HG03469 (cell line): ENCODE results near the gene TSPAN17.

Experiments
- ATAC-seq: cut with Tn5 transposase; IDR thresholded peaks from one replicate; pipeline ENCODE4 v1.9.1; 2021; ENCODE audit warnings: mild to moderate bottlenecking, moderate library complexity, moderate number of reproducible peaks; ENCODE audit not compliant: unreplicated experiment

TSPAN17 gene

DNA sequence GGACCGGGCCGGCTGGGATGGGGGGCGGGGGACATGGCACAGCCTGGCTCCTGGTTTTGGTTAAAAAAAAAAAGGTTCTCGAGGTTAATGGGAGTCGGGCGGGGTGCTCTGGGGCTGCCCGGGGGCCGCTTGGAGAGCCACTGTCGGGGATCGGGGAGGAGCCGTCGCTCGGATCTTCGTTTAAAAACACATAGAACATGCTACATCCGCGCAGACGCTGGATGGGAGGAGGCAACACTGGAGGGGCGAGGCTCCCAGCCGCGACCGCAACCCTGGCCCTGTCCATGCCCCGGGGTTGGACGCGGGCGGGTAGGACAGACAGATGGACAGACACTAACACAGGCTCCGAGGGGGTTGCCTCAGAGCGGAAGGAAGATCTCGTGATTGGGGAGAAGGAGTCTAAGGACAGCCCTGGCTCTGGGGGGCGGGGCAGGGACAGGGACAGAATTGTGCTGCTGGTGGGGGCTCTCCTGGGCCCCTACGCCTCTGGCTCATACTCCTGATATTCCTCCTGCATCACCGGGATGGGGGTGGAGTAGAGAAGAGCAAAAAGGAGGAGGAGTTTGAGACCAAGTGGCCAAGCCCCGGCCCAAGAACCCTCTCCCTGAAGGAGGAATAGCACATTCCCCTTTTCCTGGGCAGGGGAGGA, 26.8 kb upstream of the TSPAN17 start:
- ATAC-seq, result no peak

DNA sequence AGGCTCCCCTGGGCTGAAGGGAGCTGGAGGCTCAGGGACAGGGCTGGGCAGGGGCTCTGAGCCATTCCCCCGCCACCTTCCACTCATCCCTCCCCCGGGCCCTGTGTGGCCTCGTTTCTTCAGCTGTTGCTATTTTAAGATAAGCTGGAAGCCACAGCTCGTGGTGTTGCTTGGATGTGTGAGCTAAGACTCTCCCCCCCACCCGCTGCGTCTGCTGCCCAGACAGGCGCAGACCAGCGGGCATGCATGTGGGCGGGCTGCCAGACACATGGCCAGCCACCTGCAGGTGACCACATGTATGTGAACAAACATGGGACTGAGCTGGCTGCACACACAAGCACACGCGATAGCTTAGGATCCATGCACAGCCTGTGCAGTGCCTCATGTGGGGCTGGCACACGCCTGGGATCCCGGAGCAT, 25.6 kb upstream of the TSPAN17 start:
- ATAC-seq, result no peak

GRCh38 chr5:176624142-176624541, 23.1 kb upstream of the TSPAN17 start:
- ATAC-seq, result no peak

- no peak for ATAC-seq
Measured at GRCh38 chr5:176624938-176625337, 22.3 kb upstream of the TSPAN17 start.

- no peak for ATAC-seq
Measured at GRCh38 chr5:176625512-176625911, 21.8 kb upstream of the TSPAN17 start.

DNA sequence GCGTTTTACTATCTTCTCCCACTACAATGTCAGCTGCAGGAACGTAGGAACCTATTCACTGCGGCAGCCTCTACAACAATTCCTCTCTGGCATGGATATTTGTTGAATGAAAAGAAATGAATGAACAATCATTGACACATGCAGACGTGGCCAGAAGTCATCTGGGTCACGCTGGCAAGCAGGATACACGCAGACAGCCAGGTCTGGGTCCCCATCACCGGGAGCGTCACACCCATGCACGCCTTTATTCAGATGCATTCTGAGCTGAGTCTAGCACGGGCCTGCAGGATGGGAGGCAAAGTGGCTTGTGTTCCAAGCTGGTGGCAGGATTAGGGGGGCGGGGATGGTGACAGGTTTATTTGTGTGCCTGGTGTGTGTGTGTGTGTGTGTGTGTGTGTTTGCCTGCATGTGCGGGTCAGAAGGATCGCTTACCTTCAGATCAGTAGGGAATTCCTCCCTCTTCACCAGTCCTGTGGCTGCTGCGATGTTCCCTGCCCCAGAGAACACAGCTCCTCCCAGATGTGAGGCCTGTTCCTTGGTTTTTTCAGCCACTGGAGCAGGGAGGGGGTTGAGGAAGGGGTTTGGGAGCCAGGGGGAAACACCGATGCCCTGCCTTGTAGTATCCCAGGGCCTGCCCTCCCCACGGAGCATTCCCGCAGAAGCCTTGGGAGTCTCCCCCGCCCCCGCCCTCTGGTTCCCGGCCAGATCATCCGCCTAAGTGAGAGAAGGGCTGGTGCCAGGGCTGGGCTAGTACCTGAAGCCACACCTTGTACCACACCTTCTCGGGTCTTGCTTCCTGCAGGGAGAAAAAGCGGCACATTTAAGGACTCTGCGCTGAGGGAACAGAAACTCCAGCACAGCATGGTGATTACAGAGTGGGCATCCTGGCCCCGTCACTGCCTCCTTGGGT, 21.1 kb upstream of the TSPAN17 start:
- no peak for ATAC-seq

GRCh38 chr5:176626876-176627236, 20.4 kb upstream of the TSPAN17 start:
- no peak for ATAC-seq

- no peak for ATAC-seq
Measured at GRCh38 chr5:176627582-176627981, 19.7 kb upstream of the TSPAN17 start.

GRCh38 chr5:176628406-176629228, 18.7 kb upstream of the TSPAN17 start:
- ATAC-seq, result no peak

DNA sequence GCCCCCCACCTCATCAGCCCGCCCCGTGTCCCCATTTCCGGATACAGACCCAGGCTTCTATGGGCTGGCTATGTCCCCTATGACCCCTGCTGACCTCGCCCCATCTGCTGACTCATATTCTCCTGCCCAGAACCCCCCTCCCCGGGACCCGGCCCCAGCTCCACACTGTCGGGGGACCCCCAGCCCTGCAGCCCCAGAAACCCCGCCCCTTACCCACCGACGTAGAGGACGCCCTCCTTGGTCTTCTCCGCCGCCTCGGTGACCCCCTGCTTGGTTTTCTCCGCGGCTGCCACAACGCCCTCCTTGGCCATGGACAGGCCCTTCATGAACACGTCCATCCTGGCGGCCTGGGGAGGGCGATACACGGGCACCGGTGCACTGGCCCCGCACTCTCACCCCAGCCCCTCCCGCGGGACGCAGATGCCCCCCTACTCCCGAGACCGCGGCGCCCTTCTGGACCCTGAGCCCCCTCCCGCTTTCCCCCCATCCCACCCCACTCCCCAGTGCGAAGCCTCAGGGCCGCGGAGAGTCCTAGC, 17.9 kb upstream of the TSPAN17 start:
- no peak for ATAC-seq

DNA sequence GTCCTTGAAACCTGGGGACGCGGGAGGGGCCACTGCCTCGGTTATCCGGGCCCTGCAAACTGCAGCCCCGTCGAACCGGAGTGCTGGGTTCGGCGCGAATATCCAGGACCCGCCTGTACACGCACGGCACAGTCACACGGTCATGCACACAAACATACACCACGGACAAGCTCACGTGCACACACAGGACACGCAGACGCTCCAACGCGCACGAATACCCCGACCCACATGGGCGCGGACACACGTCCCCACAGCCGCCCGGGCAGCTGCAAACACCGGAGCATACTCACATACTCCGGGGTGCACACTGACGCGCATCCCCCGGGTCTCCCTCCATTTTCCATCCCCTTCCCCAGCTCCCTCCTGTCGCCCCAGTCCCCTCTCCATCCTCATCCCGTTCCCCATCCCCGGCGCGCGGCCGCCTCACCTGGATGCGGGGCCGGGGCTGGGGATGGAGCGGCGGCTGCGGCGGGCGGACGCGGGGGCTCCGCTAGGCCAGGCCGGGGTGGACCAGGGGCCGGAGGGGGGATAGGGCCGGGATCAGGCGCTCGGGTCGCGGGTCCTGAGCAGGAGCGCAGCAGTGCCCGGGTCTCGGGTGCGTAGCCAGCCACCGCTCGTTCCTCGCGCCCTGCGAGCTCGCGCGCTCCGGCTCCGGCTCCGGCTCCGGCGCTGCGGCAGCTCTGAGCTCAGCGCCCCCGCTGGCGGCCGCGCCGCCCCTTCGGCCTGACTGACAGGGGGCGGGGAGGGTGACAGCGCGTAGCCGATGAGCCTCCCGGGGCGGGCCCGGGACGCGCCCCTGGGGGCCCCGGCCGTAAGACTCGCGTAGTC, 17.2 kb upstream of the TSPAN17 start, which contains the start of the genes EIF4E1B and SNCB:
Gene EIF4E1B, plus strand, starts transcription at position 823 of the 828 bp plus-strand sequence. CDS start 12,113 bp downstream, outside the sequence.
Gene SNCB, minus strand, starts transcription at position 682 of the 828 bp plus-strand sequence. CDS start 880 bp downstream, outside the sequence.
- ATAC-seq, result no peak

DNA sequence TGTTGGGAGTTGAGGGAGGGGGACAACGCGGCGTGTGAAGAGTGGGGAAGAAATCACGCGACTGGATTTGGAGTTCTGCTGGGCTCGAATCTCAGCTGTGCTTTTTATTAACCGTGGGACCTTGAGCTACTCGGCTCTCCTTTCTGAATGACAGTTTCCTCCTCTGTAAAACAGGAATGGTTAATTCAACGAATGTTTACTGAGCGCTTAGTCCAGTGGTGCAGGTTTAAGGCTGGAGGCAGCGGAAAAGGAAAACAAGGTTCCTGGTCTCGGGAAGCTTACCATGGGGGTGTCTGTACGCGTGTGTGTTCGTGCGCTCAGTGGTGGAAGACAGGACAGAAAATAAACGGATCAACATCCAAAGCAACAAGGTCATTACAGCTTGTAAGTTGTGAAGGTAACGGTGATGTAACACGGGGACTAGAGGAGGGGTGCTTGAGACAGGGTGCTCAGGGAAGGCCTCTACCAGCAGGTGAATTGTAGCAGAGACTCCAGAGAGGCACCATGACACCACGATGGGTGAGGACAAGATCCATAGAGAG, 16.5 kb upstream of the TSPAN17 start:
- no peak for ATAC-seq

GRCh38 chr5:176631383-176632200, 15.7 kb upstream of the TSPAN17 start:
- ATAC-seq, result no peak

DNA sequence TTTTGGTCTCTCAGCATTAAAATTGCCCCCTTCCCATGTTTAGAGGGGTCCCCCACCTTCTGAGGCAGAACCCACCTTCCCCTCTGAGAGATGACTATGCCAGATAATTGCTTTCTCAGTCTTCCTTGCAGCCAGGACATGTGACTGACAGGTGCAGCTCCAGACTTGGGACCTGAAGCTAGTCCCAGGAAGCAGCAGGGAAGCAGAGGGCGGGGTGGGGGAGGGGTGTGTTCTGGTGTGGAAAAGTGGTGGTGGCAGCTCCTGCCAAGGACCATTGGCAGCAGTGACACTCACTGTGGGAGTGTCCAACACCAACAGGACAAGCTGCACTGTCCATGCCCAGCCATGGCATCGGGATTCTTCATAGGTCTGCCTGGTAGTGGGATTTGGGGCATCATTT, 14.5 kb upstream of the TSPAN17 start:
- ATAC-seq, result no peak

DNA sequence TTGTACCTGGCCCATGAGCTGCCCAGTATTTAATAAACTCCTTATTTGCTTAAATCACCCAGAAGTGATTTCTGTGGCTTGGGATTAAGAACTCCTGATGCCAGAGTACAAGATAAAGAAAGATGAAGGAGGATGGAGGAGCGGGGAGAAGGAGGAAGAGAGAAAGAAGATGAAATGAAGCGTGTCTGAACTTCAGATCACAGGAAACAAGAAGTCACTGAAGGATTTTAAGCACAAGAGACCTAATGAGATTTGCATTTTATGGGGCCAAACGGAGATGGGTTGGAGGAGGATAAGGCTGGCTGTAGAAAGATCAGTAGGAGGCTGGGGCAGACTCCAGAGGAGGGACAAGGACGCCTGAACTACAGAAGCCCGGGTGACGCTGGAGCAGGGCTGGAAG, 13.7 kb upstream of the TSPAN17 start:
- no peak for ATAC-seq

DNA sequence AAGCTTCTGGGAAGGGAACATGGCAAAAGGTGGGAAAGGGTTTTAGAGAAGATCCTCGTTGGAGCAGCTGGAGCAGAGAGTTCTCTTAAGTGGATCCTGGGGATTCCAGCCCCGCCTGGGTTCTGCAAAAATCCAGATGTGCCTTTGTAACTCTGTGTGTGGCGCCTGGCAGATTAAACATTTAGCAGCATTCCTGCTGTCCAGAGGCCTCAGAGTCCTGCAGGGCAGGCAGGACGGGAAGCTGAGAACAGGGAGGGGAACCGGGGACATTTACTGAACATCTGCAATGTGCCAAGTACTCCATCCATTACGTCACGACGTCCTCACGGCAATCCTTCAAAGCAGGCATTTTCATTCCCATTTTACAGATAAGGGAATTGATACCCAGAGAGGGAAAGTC, 10.9 kb upstream of the TSPAN17 start:
- ATAC-seq, result no peak

GRCh38 chr5:176637556-176637955, 9.7 kb upstream of the TSPAN17 start:
- ATAC-seq, result no peak

- no peak for ATAC-seq
Measured at GRCh38 chr5:176638437-176638836, 8.8 kb upstream of the TSPAN17 start.

- no peak for ATAC-seq
Measured at GRCh38 chr5:176639208-176639607, 8.1 kb upstream of the TSPAN17 start.
